GM21526 (cell line): ENCODE measurements around the gene PPP2R3A.

Experiments
- ATAC-seq: cut with Tn5 transposase; IDR thresholded peaks from one replicate; pipeline ENCODE4 v1.9.1; 2021; ENCODE audit warnings: moderate library complexity; ENCODE audit not compliant: unreplicated experiment, low FRiP score

PPP2R3A gene

DNA sequence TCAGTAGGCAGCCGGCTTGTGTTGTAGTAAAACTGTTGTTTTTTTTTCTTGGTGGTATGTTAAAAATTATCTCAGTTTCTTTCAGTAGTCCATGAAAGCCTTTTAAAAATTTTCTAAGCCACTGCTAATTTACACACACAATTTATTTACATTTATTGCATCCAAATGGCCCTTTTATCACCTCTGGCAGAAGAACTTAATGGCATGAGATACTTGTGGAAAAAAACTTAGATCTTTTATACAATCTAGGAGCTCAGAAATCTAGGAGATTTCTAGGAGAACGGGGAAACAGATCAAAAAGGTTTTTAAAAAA, 1.4 kb downstream of the PPP2R3A start:
- ATAC-seq: no peak

DNA sequence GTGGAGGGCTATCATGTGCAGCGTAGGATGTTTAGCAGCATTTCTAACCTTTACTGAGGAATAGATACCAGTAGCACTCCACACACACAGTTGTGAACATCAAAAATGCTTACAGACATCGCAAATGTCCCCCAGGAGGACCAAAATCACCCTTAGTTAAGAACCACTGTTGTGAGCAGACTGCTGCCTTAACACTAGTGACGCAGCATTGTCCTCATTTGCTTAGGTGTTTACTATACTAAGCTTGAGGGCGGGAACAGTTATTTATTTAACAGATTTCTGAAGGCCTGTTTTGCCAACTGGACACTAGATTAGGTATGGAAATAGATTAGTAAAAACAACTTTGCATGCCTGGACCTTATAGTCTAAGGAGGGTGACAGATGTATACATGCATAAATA, 2.3 kb downstream of the PPP2R3A start:
- ATAC-seq: no peak

DNA sequence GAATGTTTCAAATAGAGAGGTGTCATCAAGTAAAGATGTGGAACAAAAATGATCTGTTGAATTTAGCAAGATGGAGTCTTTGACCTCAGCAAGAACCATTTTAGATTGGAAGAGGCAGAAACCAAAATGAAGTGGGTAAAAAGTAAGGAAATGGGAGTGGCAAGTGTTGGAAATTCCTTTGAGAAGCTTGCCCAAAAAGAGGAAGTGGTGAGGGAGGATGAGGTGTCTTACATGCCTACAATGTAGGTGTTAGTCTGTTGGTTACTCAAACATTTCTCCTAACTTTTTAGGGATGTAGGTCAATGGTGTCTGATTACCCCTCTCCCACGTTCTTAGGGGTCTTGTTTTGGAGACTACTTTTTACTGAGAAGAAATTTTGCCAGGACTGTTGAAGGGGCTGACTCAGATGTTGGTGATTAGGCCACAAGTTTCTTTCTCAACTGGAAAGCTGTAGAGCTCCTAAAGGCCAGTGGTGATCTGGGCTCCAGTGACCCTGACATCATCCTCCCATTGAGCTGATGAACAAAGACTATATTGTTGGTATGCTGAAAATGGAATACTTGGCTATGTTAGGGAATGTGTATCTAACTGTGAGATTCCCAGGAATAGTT, 5.1 kb downstream of the PPP2R3A start:
- no peak for ATAC-seq

DNA sequence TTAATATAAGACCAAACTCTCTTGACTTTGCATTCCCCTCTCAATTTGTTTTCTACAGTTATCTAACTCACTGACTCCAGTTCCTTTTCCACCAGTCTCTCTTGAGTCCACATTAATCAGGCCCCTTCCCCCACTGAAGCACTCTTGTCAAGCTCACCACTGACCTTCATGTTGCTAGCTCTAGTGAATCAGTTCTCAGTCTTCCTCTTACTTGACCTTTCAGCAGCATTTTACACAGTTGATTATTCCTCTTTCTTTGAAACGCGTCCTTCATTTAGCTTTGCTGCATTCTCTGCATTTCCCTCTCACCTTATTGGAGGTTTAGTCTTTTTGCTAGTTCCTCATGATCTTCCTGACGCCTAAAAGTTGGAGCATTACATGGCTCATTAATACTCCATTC, 8.3 kb downstream of the PPP2R3A start:
- no peak for ATAC-seq

DNA sequence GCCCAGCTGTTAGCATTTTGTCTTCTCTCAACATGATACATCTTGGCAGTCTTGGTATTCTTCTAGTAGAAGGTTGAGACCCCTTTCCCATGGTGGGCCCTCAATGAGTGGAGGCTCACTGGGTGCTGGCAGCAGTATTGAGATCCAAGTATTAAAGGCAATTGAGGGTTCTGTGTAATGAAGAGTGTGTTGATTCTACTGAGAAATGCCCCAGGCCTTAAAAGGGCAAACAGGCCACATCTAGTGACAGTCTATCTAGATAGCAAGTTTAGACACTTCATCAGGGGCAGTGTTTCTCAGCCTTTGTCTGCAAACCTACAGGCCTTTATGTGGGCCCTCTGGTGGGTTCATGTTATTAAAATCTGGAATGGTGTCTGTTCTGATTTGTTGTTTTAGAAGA, 9.5 kb downstream of the PPP2R3A start:
- ATAC-seq: no peak

DNA sequence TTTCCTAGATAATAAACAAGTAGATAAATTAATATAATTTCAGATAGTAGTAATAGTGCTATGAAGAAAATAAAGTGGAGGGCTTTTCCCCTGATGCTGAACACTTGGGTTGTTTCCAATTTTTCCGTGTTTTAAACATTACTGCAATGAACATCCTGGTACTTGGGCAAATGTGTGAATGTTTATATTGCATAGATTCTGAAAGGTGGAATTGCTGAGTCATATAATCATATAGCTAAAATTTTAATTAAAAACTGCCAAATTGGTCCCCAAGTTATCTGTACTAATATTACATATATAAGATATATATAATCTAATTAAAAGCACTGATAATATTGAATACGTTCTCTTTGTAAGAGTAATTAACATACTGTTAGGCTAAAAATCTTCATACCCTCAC, 10.0 kb downstream of the PPP2R3A start:
- no peak for ATAC-seq

DNA sequence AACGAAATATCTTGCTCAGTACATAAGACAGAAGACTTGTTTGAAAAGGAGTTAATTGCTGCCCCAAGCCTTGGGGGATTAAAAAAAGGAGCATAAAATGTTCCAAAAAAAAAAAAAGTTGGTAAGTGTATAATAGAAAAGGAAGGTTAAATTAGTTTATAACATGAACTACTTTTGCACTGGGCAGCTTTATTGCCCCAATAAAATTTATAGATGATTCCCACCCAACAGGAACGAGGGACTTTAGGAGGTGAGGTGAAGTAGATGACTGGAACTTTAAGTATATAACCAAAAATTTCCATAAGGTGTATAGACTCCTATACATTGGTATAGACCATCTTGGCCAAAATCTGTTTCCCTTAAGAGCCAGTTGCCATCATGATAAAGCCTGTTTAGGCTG, 14.8 kb downstream of the PPP2R3A start:
- ATAC-seq: no peak

DNA sequence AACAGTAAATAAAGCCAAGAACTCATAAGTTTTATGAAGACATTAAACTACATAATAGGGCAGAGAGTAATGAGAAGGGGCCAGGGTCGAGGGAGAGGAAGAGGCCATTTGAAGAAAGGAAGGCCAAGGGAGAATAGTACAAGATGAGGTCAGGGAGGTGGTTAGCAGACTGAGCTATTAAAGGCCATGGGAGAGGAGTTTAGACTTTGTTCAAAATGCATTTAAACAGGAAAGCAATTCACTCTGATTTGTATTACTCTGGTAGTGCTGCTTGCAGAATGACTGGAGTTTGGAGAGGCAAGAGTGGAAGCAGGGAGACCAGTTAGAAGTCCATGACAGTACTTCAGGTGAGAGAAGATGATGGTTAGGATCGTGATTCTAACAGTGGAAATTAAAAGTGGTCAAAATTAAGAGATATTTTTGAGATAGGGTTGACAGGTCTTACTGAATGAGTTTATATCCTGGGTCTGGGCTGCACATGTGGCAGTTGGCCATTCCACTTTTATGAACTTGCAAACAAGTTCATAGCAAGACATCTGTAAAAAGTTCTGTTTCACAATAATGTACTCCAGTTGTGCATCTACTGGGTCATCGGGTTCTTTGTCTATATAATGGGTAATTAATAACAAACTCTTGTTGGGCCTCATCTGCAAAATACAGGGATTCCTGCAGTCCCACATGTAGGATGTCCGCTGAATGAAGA, 16.3 kb downstream of the PPP2R3A start:
- no peak for ATAC-seq

DNA sequence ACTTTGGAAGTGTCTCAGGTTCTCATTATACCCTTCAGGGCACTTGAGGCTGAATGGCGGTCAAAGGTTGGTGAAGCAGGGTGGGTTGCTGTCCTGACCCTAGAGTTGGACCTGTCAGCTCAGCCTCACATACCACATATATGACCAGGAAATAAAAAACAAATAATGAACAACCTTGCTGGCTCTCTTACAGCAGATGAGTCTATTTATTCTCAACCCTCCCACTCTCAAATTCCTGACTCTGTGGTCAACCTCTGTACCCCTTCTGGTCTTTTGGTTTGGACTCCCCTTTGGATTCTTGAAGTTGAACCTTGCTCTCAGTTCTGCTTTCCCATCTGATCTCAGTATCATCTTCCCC, 16.9 kb downstream of the PPP2R3A start:
- no peak for ATAC-seq

DNA sequence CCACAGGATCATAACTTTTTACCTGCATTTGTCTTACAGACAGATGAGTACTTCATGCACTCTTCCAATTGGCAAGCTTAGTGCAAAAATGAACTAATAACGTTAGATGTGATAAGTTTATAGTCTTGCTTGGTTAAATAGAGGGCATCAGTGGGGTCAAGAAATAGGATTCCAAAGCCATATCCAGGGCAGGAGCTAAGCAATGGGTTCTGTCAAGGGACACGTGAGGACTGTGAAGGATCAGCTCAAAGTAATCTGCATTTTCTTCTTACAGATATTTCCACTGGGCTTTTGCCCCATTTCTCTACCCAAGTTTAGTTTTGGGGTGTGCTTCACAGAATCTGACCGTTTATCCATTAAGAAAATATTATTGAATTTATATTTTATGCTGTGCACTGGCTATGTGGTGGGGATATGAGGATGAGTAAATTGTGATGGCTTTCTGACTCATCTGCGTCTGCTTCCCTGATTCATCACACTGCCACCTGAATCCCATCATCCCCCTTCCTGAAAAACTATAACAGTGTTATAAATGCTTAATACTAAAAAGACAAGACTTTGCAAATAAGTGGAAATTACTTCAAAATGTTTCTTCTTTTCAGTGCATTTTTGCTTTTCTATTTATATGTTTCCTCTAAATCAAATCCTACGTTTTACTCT, 17.5 kb downstream of the PPP2R3A start:
- ATAC-seq: no peak

DNA sequence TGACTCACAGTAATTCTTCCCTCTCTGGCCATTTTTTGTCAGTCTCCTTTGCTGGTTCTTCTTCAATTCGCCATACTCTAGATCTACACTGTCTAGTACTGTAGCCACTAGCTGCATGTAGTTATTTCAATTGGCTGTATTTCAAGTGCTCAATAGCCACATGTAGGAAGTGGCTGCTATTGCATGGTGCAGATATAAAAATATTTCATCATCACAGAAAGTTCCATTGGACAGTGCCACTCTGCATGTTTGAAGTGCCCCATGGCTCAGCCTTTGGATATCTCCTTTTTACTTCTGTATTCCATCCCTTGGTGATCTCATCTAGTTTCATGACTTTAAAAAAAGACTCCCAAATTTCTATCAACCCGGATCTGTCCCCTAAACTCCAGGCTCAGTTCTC, 22.1 kb downstream of the PPP2R3A start:
- ATAC-seq: no peak

DNA sequence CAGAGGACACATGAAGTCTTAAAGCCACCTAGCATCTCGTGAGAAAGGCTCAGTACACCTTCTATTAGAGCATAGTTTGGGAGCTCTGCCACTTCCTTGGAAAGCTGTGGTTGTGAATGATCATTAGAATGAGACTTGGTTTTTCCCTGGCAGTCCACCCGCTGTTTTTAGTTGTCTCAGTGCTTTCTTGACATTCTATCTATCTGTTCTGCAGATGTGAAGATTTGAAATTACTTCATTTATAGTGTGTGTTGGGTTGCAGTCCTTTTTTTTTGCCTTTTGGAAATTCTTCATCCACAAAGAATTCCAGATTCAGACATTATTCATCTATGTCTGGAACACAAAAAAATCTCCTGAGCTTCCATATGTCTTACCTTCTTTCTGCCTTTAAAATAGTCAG, 23.7 kb downstream of the PPP2R3A start:
- no peak for ATAC-seq

DNA sequence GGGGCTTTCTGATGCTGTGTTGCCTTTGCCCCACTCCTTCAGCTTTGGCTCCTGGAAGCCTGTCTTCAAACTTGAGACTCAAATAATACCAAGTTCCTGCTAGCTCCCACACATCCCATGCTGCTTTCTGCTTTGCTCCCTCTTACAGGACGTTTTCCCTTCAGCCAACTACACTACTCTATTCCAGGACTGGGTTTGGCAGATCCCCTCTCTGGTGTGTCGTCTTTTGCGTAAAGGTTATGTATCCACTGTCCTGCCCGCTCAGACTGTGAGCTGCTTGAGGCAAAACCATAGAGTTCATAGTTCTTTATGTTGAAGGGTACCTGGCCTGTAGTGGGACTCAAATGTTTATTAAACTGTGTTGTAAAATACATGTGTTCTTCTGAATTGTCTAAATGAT, 25.4 kb downstream of the PPP2R3A start:
- ATAC-seq: no peak

DNA sequence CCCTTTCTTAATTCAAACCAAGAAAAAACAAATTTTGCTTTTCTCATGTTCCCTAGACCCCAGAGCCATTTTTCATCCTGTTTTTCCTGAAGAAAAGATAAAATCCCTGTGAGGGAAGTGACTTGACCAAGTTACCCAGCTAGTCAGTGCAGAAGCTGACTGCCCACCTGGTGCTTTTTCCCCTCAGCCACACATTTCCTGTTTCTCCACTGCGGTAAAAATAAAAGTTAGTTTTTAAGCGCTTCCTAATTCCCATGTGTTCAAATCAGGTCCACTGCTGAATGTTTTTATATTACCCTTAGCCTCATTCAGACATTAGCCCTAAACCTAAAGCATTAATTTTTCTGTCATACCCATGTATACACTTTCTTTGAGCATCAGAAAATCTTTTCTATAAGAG, 26.1 kb downstream of the PPP2R3A start:
- no peak for ATAC-seq

DNA sequence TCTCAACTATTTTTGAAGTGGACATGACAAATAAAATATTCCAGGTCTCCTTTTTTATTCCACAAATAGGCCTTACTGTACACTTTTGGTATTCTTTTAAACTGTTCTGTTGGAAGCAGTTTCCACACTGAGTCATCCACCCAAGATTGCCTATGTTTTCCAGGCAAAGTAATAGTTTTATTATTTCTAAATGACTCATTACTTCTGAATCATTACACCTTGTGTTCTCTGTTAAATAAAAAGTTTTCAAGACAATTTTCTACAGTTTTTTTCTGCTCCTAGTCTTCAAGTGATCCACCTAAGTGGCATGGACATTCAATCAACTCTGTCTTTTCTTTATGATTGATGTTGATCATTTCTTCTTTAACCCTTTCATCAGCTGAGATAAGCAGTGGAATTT, 26.5 kb downstream of the PPP2R3A start:
- ATAC-seq: no peak

DNA sequence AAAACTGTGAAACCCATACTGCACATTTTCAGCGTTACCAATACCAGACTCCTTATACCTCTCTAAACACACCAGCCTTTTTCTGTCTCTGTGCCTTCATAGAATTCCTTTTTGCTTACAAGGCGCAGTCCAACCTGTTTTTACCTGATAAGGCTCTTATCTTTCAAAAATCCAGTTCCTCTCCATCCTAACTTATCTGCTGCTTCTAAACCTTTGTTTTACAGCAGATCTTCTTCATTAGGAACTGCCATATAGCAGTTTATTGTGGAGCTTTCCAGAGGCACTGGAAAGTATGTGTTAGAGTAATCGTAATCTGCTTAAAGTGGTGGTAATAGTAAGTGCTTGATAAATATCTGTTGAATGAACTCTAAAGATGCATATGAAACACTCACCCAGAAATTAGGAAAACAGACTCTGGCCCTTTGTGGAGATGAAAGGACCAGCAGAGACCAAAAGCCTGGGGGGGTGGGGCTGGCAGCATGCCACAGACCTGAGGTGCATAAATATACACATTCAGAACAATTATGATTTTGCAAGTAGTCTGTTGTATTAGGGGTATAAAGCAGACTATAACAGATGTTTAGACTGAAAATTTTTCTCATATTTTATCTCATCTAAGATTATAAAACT, 29.3 kb downstream of the PPP2R3A start:
- no peak for ATAC-seq

DNA sequence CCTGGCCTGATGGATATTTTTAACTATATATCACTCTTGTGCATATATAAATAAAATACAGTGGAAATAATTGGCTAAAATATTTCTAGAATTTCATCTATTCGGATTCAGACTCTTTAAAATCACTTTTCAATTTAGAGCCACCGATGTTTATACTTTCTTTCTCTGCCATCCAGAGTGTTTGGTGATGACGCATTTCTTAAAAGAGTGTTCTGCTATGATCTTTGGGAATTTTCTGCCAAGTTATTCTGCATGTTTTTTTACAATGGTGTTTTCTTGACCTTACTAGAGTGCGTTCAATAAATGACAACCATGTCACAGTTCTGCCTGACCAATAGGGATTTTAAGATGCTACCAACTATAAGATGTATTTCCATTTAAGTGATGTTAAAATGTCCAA, 30.2 kb downstream of the PPP2R3A start:
- ATAC-seq: no peak

DNA sequence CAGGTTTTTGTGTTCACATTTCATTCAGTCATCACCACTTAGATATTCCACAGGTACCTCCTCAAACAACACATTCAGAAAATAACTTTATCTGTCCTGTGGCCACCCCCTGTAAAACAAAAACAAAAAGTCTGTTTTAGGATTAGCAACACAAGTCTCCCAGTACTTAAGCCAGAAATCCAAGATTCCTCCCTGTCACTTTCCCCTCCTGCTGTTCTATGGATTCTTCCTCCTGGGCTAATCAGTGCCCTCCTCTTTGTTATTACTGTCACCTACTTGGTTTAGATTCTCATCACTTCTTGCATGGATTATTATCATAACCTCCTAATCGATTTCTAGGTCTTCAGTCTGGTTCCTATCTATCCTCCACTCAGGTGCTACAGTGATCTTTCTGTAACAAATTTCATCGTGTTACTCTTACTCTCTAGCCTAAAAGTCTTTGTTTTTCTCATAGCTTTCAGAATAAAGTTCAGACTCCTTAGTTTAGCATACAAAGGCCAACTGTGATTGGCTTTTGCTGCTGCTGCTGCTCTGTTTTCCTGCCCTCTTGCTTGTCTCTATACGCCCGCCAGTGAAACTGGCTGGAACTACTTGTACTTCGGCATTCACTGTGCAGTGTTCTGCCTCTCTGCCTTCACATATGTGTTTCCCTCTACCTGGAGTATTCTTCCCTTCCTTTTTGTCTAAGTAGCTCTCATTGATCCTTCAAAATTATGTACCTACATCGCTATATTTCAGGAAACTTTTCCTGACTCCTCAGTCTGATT, 32.2 kb downstream of the PPP2R3A start:
- ATAC-seq: no peak

DNA sequence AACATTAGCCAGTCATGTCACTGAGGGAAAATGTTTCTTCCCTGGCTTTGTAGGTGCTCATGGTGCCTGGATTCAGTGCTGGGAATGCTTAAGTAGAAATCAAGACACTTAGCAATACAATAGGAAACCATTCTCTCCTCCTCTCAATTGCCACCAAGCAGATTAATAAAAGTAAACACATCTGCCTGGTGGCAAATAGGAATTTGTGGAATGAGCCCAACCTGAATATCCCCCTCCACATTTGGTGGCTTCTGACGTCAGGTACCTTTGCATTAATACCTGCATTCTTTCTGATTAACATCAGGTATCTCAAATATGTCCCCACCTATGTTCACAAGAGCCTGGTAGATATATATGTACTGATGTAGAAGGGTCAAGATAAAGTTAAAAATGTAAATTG, 42.7 kb downstream of the PPP2R3A start:
- no peak for ATAC-seq

DNA sequence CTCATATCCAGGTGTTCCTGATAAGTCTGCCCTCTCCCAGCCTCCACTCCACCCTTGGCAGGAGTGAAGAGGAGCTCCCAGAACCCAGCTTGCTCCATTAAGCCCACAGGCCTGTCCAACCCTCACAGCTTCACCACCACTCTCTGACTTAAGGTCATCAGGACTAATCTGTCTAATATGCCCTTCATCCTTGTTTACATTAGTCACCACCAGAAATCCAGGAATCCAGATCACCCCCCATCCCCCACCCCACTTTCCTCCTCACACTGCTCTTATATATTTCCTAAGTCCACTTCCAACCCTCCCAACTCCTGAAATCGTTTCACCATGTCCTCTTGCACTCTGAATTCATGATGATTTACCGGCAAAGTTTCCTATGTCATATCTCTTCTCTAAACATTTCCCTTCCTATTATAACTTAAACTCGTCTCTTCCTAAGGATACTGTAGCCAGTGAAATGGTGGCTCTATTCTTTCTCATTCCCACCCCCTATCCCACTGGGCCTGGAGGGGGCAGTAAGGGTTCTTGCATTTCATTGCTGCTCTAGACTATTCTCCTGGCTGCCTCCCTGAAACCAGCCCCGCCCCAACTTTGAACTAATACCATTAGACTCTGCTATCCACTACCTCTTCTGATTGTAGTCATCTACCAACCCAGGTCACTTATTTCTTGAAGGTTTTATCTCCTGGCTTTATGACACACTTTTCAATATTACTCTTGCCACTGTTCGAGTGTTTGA, 43.4 kb downstream of the PPP2R3A start:
- no peak for ATAC-seq

DNA sequence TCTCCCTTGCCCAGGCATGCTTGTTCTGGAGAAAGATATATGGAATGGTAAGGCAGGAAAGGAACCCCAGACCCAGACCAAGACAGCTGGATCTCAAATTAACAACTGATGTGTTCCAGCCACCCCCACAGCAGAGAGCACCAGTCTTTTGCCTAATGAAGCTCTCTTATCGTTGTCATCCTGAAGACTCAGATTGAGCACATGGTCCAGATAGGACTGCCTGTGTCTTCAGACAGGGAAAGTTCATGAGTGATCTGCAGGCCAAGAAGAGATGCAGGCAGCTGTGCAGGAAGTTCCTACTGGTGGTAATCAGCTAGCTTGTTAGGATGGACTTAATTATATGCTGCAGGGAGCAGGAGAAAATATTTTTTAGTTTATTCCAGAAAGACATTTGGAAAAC, 53.3 kb downstream of the PPP2R3A start:
- no peak for ATAC-seq
